ENCODE results near the gene RXRA. TPM values are rescaled to one million over a fixed set of nuclear protein-coding genes. Genes with fewer than 3 reads are reported as not detected.

RXRA gene
- total and polyA plus RNA-seq, 2 donors (not counting 3 experiments of a cell fraction or from before 2014, with no cell fraction given) = 15.4 to 37.4 TPM

- intact Hi-C loops (cut with micrococcal nuclease) (no loop called here), dilution Hi-C loops (cut with MboI; ENCODE audit: extremely low pct_ligation_motif_present, low sequenced_read_pairs) (no loop called here)
- DNase-seq (ENCODE audit: low read depth, low spot score) (no peak), FAIRE-seq (no peak)
- TF ChIP-seq MYC (IDR thresholded peaks at IDR 0.05; ENCODE audit: low read depth, low read length) (no peak), POLR2A (IDR thresholded peaks at IDR 0.05; ENCODE audit: low read depth, low read length) (no peak), GATA2 (IDR thresholded peaks at IDR 0.05; ENCODE audit: insufficient read depth, insufficient read length, low read depth, low read length) (no peak), EZH2 (IDR thresholded peaks at IDR 0.05; ENCODE audit: borderline replicate concordance, low read depth, low read length, severe bottlenecking) (no peak), MAX (IDR thresholded peaks at IDR 0.05; ENCODE audit: insufficient read depth, insufficient read length) (no peak), JUN (IDR thresholded peaks at IDR 0.05; ENCODE audit: borderline replicate concordance, insufficient read depth, insufficient read length, low read depth) (no peak)
- H3K9me3 ChIP-seq (replicated peaks; ENCODE audit: control insufficient read depth, insufficient read depth, low read length) = no peaks in the 10 kb centered on the region
- ChIA-PET POLR2A (no interaction called here), CTCF (no interaction called here)
- BruUV-seq (replicated peaks) = no TSS peak
- H3K4me1 ChIP-seq (ENCODE audit: control insufficient read depth, extremely low read depth, insufficient read depth, low read length) = peaks cover 26% of the 10 kb centered on the region
- no peak overlapping the region for H3K9ac ChIP-seq (replicated peaks; ENCODE audit: extremely low read depth, insufficient read depth, low read length)
- H4K20me1 ChIP-seq (replicated peaks; ENCODE audit: control insufficient read depth, extremely low read depth, insufficient read depth, low read length) = no peaks in the 10 kb centered on the region
- H2AFZ ChIP-seq (ENCODE audit: low read depth, low read length) = no peak overlapping the region
- H3K4me2 ChIP-seq (ENCODE audit: insufficient read depth, low read length) = no peak overlapping the region
- H3K79me2 ChIP-seq (ENCODE audit: control insufficient read depth, insufficient read depth, low read length) = no peaks in the 10 kb centered on the region
- no peak overlapping the region for H3K4me3 ChIP-seq (replicated peaks in 1 of 3; ENCODE audit: insufficient read depth in 1 of 3, low read depth in 1 of 3, low read length in 3 of 3)
- peaks cover 0 to 15% of the 10 kb centered on the region in 2 experiments for H3K36me3 ChIP-seq (ENCODE audit: control insufficient read depth in 2 of 2, extremely low read depth in 1 of 2, insufficient read depth in 2 of 2, low read length in 2 of 2)
- no peaks in the 10 kb centered on the region for H3K9me1 ChIP-seq (replicated peaks; ENCODE audit: control insufficient read depth, extremely low read depth, insufficient read depth, low read length)
- no peaks in the 10 kb centered on the region for H3K27me3 ChIP-seq (ENCODE audit: control insufficient read depth in 2 of 2, insufficient read depth in 2 of 2, low read length in 2 of 2)
- no peak overlapping the region for H3K27ac ChIP-seq (ENCODE audit: insufficient read depth, low read depth, low read length)
Measured at GRCh38 chr9:134416385-134417015, 90.2 kb downstream of the RXRA start.

- Histone ChIP-seq H3K4me3 (replicated peaks in 1 of 3; ENCODE audit: insufficient read depth in 1 of 3, low read depth in 1 of 3, low read length in 3 of 3) (no peak overlapping the region), H3K9me1 (replicated peaks; ENCODE audit: control insufficient read depth, extremely low read depth, insufficient read depth, low read length) (no peaks in the 10 kb centered on the region), H3K4me1 (ENCODE audit: control insufficient read depth, extremely low read depth, insufficient read depth, low read length) (peaks cover 15% of the 10 kb centered on the region), H3K4me2 (ENCODE audit: insufficient read depth, low read length) (no peak overlapping the region), H2AFZ (ENCODE audit: low read depth, low read length) (no peak overlapping the region), H3K27me3 (ENCODE audit: control insufficient read depth in 2 of 2, insufficient read depth in 2 of 2, low read length in 2 of 2) (no peaks in the 10 kb centered on the region), H3K79me2 (ENCODE audit: control insufficient read depth, insufficient read depth, low read length) (no peaks in the 10 kb centered on the region), H3K9ac (replicated peaks; ENCODE audit: extremely low read depth, insufficient read depth, low read length) (no peak overlapping the region), H3K36me3 (ENCODE audit: control insufficient read depth in 2 of 2, extremely low read depth in 1 of 2, insufficient read depth in 2 of 2, low read length in 2 of 2) (peaks cover 0 to 22% of the 10 kb centered on the region in 2 experiments), H4K20me1 (replicated peaks; ENCODE audit: control insufficient read depth, extremely low read depth, insufficient read depth, low read length) (no peaks in the 10 kb centered on the region), H3K9me3 (replicated peaks; ENCODE audit: control insufficient read depth, insufficient read depth, low read length) (no peaks in the 10 kb centered on the region), H3K27ac (ENCODE audit: insufficient read depth, low read depth, low read length) (no peak overlapping the region)
- no peak for TF ChIP-seq FOS (IDR thresholded peaks at IDR 0.05; ENCODE audit: borderline replicate concordance, insufficient read depth, low read length)
- no peak for TF ChIP-seq MAX (IDR thresholded peaks at IDR 0.05; ENCODE audit: insufficient read depth, insufficient read length)
- no peak for TF ChIP-seq EZH2 (IDR thresholded peaks at IDR 0.05; ENCODE audit: borderline replicate concordance, low read depth, low read length, severe bottlenecking)
- no peak for TF ChIP-seq CTCF (IDR thresholded peaks at IDR 0.05; ENCODE audit: extremely low read depth in 1 of 2, insufficient read depth in 1 of 2, low read depth in 1 of 2, low read length in 2 of 2)
- no peak for TF ChIP-seq POLR2A (IDR thresholded peaks at IDR 0.05; ENCODE audit: low read depth, low read length)
- TF ChIP-seq POLR2AphosphoS5 (IDR thresholded peaks at IDR 0.05; ENCODE audit: insufficient read depth, low read depth, low read length) = no peak
- no peak for TF ChIP-seq JUN (IDR thresholded peaks at IDR 0.05; ENCODE audit: borderline replicate concordance, insufficient read depth, insufficient read length, low read depth)
- TF ChIP-seq GATA2 (IDR thresholded peaks at IDR 0.05; ENCODE audit: insufficient read depth, insufficient read length, low read depth, low read length) = no peak
- no peak for TF ChIP-seq MYC (IDR thresholded peaks at IDR 0.05; ENCODE audit: low read depth, low read length)
- POLR2A ChIA-PET = no interaction called here
- dilution Hi-C loops (cut with MboI; ENCODE audit: extremely low pct_ligation_motif_present, low sequenced_read_pairs) = no loop called here
- CTCF ChIA-PET = no interaction called here
- FAIRE-seq = no peak
- DNase-seq (ENCODE audit: low read depth, low spot score) = no peak
- intact Hi-C loops (cut with micrococcal nuclease) = no loop called here
- BruUV-seq (replicated peaks) = no TSS peak
Measured at GRCh38 chr9:134418354-134418753, 92.1 kb downstream of the RXRA start.

Measured in endothelial cell of umbilical vein (primary cell).